ENCODE results near the gene AADAT.

- TF ChIP-seq CTCF (IDR thresholded peaks at IDR 0.05 in 4 of 5, conservative IDR thresholded peaks at IDR 0.05 in 1 of 5) (no peak), POLR2A (IDR thresholded peaks at IDR 0.05) (no peak)
These were observed 45.1 kb upstream of the AADAT start for GRCh38 chr4:170134821-170135220.

Data from gastrocnemius medialis (tissue), 4 donors.